ENCODE results near the gene RRP8. TPM values are rescaled to one million over a fixed set of nuclear protein-coding genes. Genes with fewer than 3 reads are reported as not detected.

Gene RRP8
- total and polyA plus RNA-seq, 9 of the 15 experiments (the other 6 are each of a cell fraction or from before 2014, with no cell fraction given): 5.7 to 47.3 (median 32.6) TPM

GRCh38 chr11:6611092-6611962, 7.9 kb upstream of the RRP8 start (continued):
- TF ChIP-seq, protein P1, sequence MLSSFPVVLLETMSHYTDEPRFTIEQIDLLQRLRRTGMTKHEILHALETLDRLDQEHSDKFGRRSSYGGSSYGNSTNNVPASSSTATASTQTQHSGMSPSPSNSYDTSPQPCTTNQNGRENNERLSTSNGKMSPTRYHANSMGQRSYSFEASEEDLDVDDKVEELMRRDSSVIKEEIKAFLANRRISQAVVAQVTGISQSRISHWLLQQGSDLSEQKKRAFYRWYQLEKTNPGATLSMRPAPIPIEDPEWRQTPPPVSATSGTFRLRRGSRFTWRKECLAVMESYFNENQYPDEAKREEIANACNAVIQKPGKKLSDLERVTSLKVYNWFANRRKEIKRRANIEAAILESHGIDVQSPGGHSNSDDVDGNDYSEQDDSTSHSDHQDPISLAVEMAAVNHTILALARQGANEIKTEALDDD (IDR thresholded peaks at IDR 0.05): peak; percentile 65; the same call in 1 of the 2 replicates
- peak; percentile 65 for TF ChIP-seq POLR2A (conservative IDR thresholded peaks at IDR 0.05)
- TF ChIP-seq, protein P2, sequence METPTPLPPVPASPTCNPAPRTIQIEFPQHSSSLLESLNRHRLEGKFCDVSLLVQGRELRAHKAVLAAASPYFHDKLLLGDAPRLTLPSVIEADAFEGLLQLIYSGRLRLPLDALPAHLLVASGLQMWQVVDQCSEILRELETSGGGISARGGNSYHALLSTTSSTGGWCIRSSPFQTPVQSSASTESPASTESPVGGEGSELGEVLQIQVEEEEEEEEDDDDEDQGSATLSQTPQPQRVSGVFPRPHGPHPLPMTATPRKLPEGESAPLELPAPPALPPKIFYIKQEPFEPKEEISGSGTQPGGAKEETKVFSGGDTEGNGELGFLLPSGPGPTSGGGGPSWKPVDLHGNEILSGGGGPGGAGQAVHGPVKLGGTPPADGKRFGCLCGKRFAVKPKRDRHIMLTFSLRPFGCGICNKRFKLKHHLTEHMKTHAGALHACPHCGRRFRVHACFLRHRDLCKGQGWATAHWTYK (CRISPR knock-in tag; IDR thresholded peaks at IDR 0.05): peak; percentile 81; the same call in 1 of the 2 replicates
- TF ChIP-seq ZBTB17 (CRISPR knock-in tag; IDR thresholded peaks at IDR 0.05): no peak
- 0 out of 2 replicates have a peak, but pooled peaks have one; percentile 47 for TF ChIP-seq HDGF (IDR thresholded peaks at IDR 0.05)
- TF ChIP-seq CREM (IDR thresholded peaks at IDR 0.05; ENCODE audit: low read depth): 0 out of 2 replicates have a peak, but pooled peaks have one; percentile 20
- peak; percentile 60 for TF ChIP-seq SP1 (CRISPR knock-in tag; IDR thresholded peaks at IDR 0.05)
- TF ChIP-seq CAMTA2 (CRISPR knock-in tag; conservative IDR thresholded peaks at IDR 0.05): peak; percentile 20; the same call in 1 of the 2 replicates
- no peak for TF ChIP-seq ZNF592 (IDR thresholded peaks at IDR 0.05)
- TF ChIP-seq POLR2B (IDR thresholded peaks at IDR 0.05; ENCODE audit: low read depth, partially characterized antibody): peak; percentile 67
- TF ChIP-seq, protein P3, sequence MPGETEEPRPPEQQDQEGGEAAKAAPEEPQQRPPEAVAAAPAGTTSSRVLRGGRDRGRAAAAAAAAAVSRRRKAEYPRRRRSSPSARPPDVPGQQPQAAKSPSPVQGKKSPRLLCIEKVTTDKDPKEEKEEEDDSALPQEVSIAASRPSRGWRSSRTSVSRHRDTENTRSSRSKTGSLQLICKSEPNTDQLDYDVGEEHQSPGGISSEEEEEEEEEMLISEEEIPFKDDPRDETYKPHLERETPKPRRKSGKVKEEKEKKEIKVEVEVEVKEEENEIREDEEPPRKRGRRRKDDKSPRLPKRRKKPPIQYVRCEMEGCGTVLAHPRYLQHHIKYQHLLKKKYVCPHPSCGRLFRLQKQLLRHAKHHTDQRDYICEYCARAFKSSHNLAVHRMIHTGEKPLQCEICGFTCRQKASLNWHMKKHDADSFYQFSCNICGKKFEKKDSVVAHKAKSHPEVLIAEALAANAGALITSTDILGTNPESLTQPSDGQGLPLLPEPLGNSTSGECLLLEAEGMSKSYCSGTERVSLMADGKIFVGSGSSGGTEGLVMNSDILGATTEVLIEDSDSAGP (CRISPR knock-in tag; IDR thresholded peaks at IDR 0.05): no peak
- no peak for TF ChIP-seq ZNF76 (CRISPR knock-in tag; IDR thresholded peaks at IDR 0.05; ENCODE audit: borderline replicate concordance)
- TF ChIP-seq GATA2 (CRISPR knock-in tag; IDR thresholded peaks at IDR 0.05): no peak
- TF ChIP-seq MTF1 (CRISPR knock-in tag; IDR thresholded peaks at IDR 0.05; ENCODE audit: borderline replicate concordance): no peak
- 0 out of 2 replicates have a peak, but pooled peaks have one; percentile 13 for TF ChIP-seq ELF2 (CRISPR knock-in tag; IDR thresholded peaks at IDR 0.05)
- TF ChIP-seq ELF4 (CRISPR knock-in tag; IDR thresholded peaks at IDR 0.05): peak; percentile 46; the same call in 1 of the 2 replicates
- TF ChIP-seq SUPT5H (IDR thresholded peaks at IDR 0.05): peak; percentile 70
- TF ChIP-seq, protein P4, sequence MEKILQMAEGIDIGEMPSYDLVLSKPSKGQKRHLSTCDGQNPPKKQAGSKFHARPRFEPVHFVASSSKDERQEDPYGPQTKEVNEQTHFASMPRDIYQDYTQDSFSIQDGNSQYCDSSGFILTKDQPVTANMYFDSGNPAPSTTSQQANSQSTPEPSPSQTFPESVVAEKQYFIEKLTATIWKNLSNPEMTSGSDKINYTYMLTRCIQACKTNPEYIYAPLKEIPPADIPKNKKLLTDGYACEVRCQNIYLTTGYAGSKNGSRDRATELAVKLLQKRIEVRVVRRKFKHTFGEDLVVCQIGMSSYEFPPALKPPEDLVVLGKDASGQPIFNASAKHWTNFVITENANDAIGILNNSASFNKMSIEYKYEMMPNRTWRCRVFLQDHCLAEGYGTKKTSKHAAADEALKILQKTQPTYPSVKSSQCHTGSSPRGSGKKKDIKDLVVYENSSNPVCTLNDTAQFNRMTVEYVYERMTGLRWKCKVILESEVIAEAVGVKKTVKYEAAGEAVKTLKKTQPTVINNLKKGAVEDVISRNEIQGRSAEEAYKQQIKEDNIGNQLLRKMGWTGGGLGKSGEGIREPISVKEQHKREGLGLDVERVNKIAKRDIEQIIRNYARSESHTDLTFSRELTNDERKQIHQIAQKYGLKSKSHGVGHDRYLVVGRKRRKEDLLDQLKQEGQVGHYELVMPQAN (IDR thresholded peaks at IDR 0.05; ENCODE audit: borderline replicate concordance): 0 out of 2 replicates have a peak, but pooled peaks have one; percentile 44

Data from K562 (cell line).